ENCODE data around the gene ZFYVE19. TPM values are rescaled to one million over a fixed set of nuclear protein-coding genes. Genes with fewer than 3 reads are reported as not detected.
A peak's percentile ranks its signal among the peaks of the same experiment; 100 is the strongest.

Gene ZFYVE19
- polyA plus RNA-seq, 2 donors, result 22.5 to 45.5 TPM

GRCh38 chr15:40826423-40827075 lies 19.7 kb downstream of the ZFYVE19 start:
- 72 to 83% methylated on average over 4 of the region's 4 CpGs for WGBS, 2 donors
- Histone ChIP-seq H3K9me3 (ENCODE audit: control insufficient read depth in 2 of 2, insufficient read depth in 1 of 2, low read depth in 1 of 2, low read length in 1 of 2) (no peaks in the 10 kb centered on the region), H3K36me3 (ENCODE audit: control insufficient read depth in 2 of 2, insufficient read depth in 2 of 2, low read length in 1 of 2) (no peaks in the 10 kb centered on the region), H3K27ac (ENCODE audit: low read depth in 2 of 2, low read length in 1 of 2) (no peak overlapping the region), H3K4me3 (ENCODE audit: low read depth in 1 of 2, low read length in 2 of 2) (no peak overlapping the region), H3K4me1 (ENCODE audit: control insufficient read depth in 2 of 2, insufficient read depth in 2 of 2, low read length in 1 of 2) (no peaks in the 10 kb centered on the region), H3K27me3 (ENCODE audit: control insufficient read depth in 1 of 2, insufficient read depth in 2 of 2, low read length in 2 of 2) (no peaks in the 10 kb centered on the region)

GRCh38 chr15:40828447-40829036 lies 21.7 kb downstream of the ZFYVE19 start, which contains the start of gene PPP1R14D:
TSS of gene PPP1R14D (minus strand) at chr15:40828708. CDS start at chr15:40828641, 67 bp downstream.
- Histone ChIP-seq H3K36me3 (ENCODE audit: control insufficient read depth in 2 of 2, insufficient read depth in 2 of 2, low read length in 1 of 2) (no peaks in the 10 kb centered on the region), H3K9me3 (ENCODE audit: control insufficient read depth in 2 of 2, insufficient read depth in 1 of 2, low read depth in 1 of 2, low read length in 1 of 2) (no peaks in the 10 kb centered on the region), H3K4me3 (ENCODE audit: low read depth in 1 of 2, low read length in 2 of 2) (no peak within 1 kb of the TSS), H3K27me3 (ENCODE audit: control insufficient read depth in 1 of 2, insufficient read depth in 2 of 2, low read length in 2 of 2) (no peaks in the 10 kb centered on the region), H3K27ac (ENCODE audit: low read depth in 2 of 2, low read length in 1 of 2) (no peak within 1 kb of the TSS), H3K4me1 (ENCODE audit: control insufficient read depth in 2 of 2, insufficient read depth in 2 of 2, low read length in 1 of 2) (no peaks in the 10 kb centered on the region)
- WGBS, 2 donors, result 89 to 91% methylated on average over 6 of the region's 6 CpGs

DNA sequence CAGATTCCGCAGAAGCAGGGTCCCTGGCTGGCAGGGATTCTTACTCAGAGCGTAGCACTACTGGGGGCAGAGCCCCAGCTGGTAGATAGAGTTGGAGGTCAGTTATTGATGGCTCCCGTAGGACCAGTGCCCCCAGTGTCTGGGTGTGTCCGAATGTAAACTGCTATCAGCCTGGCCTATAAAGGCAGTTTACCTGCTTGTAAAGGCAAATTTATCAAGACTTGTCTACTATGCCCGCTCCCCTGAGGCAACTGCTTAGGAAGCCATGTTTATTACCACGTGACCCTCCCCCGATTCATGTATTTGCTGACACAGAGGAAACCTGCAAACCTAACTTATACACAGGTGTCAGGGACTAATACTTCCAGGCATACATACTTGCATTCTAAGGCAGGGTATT lies 22.2 kb downstream of the ZFYVE19 start:
- Histone ChIP-seq H3K27ac (ENCODE audit: low read depth in 2 of 2, low read length in 1 of 2) (no peak overlapping the region), H3K9me3 (ENCODE audit: control insufficient read depth in 2 of 2, insufficient read depth in 1 of 2, low read depth in 1 of 2, low read length in 1 of 2) (no peaks in the 10 kb centered on the region), H3K4me1 (ENCODE audit: control insufficient read depth in 2 of 2, insufficient read depth in 2 of 2, low read length in 1 of 2) (no peaks in the 10 kb centered on the region), H3K27me3 (ENCODE audit: control insufficient read depth in 1 of 2, insufficient read depth in 2 of 2, low read length in 2 of 2) (no peaks in the 10 kb centered on the region), H3K36me3 (ENCODE audit: control insufficient read depth in 2 of 2, insufficient read depth in 2 of 2, low read length in 1 of 2) (no peaks in the 10 kb centered on the region), H3K4me3 (ENCODE audit: low read depth in 1 of 2, low read length in 2 of 2) (no peak overlapping the region)
- WGBS, 2 donors, result 79 to 81% methylated on average over 7 of the region's 7 CpGs

DNA sequence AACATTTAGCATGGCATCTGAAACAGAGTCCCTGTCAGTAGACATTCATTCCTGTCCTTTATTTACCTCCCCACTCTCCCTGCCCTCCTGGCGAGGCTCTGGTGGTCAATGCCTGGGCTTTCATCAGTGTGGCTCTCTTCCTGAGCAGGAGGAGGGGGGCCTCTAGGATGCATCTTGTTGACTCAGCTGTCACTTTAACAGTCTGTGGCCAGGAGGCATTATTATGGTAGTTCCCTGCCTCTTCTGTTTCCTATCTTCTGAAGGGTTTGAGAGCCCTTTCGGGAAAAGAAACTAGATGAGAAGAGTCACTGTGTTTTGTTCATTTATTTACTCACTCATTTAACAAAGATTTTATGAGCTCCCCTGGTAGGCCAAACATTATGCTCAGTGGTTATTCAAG lies 24.0 kb downstream of the ZFYVE19 start:
- H3K9me3 ChIP-seq (ENCODE audit: control insufficient read depth in 2 of 2, insufficient read depth in 1 of 2, low read depth in 1 of 2, low read length in 1 of 2), result no peaks in the 10 kb centered on the region
- no peak overlapping the region for H3K27ac ChIP-seq (ENCODE audit: low read depth in 2 of 2, low read length in 1 of 2)
- no peak overlapping the region for H3K4me3 ChIP-seq (ENCODE audit: low read depth in 1 of 2, low read length in 2 of 2)
- H3K4me1 ChIP-seq (ENCODE audit: control insufficient read depth in 2 of 2, insufficient read depth in 2 of 2, low read length in 1 of 2), result no peaks in the 10 kb centered on the region
- 80 to 84% methylated on average over 2 of the region's 2 CpGs for WGBS, 2 donors
- H3K27me3 ChIP-seq (ENCODE audit: control insufficient read depth in 1 of 2, insufficient read depth in 2 of 2, low read length in 2 of 2), result no peaks in the 10 kb centered on the region
- no peaks in the 10 kb centered on the region for H3K36me3 ChIP-seq (ENCODE audit: control insufficient read depth in 2 of 2, insufficient read depth in 2 of 2, low read length in 1 of 2)

GRCh38 chr15:40831861-40832260 lies 25.0 kb downstream of the ZFYVE19 start:
- no peaks in the 10 kb centered on the region for H3K4me1 ChIP-seq (ENCODE audit: control insufficient read depth in 2 of 2, insufficient read depth in 2 of 2, low read length in 1 of 2)
- no peak overlapping the region for H3K4me3 ChIP-seq (ENCODE audit: low read depth in 1 of 2, low read length in 2 of 2)
- H3K27ac ChIP-seq (ENCODE audit: low read depth in 2 of 2, low read length in 1 of 2), result no peak overlapping the region
- no peaks in the 10 kb centered on the region for H3K27me3 ChIP-seq (ENCODE audit: control insufficient read depth in 1 of 2, insufficient read depth in 2 of 2, low read length in 2 of 2)
- 59 to 80% methylated on average over 1 of the region's 1 CpG for WGBS, 2 donors
- H3K36me3 ChIP-seq (ENCODE audit: control insufficient read depth in 2 of 2, insufficient read depth in 2 of 2, low read length in 1 of 2), result no peaks in the 10 kb centered on the region
- H3K9me3 ChIP-seq (ENCODE audit: control insufficient read depth in 2 of 2, insufficient read depth in 1 of 2, low read depth in 1 of 2, low read length in 1 of 2), result no peaks in the 10 kb centered on the region

- H3K4me1 ChIP-seq (ENCODE audit: control insufficient read depth in 2 of 2, insufficient read depth in 2 of 2, low read length in 1 of 2), result no peaks in the 10 kb centered on the region
- no peak overlapping the region for H3K27ac ChIP-seq (ENCODE audit: low read depth in 2 of 2, low read length in 1 of 2)
- H3K36me3 ChIP-seq (ENCODE audit: control insufficient read depth in 2 of 2, insufficient read depth in 2 of 2, low read length in 1 of 2), result no peaks in the 10 kb centered on the region
- H3K4me3 ChIP-seq (ENCODE audit: low read depth in 1 of 2, low read length in 2 of 2), result no peak overlapping the region
- H3K9me3 ChIP-seq (ENCODE audit: control insufficient read depth in 2 of 2, insufficient read depth in 1 of 2, low read depth in 1 of 2, low read length in 1 of 2), result no peaks in the 10 kb centered on the region
- no peaks in the 10 kb centered on the region for H3K27me3 ChIP-seq (ENCODE audit: control insufficient read depth in 1 of 2, insufficient read depth in 2 of 2, low read length in 2 of 2)
These were observed 26.0 kb downstream of the ZFYVE19 start for GRCh38 chr15:40832903-40833302.

GRCh38 chr15:40836020-40836419 lies 29.1 kb downstream of the ZFYVE19 start:
- no peaks in the 10 kb centered on the region for H3K36me3 ChIP-seq (ENCODE audit: control insufficient read depth in 2 of 2, insufficient read depth in 2 of 2, low read length in 1 of 2)
- H3K4me3 ChIP-seq (ENCODE audit: low read depth in 1 of 2, low read length in 2 of 2), result no peak overlapping the region
- no peaks in the 10 kb centered on the region for H3K4me1 ChIP-seq (ENCODE audit: control insufficient read depth in 2 of 2, insufficient read depth in 2 of 2, low read length in 1 of 2)
- H3K9me3 ChIP-seq (ENCODE audit: control insufficient read depth in 2 of 2, insufficient read depth in 1 of 2, low read depth in 1 of 2, low read length in 1 of 2), result no peaks in the 10 kb centered on the region
- no peaks in the 10 kb centered on the region for H3K27me3 ChIP-seq (ENCODE audit: control insufficient read depth in 1 of 2, insufficient read depth in 2 of 2, low read length in 2 of 2)
- no peak overlapping the region for H3K27ac ChIP-seq (ENCODE audit: low read depth in 2 of 2, low read length in 1 of 2)
- WGBS, 2 donors, result 91 to 92% methylated on average over 1 of the region's 1 CpG

- Histone ChIP-seq H3K9me3 (ENCODE audit: control insufficient read depth in 2 of 2, insufficient read depth in 1 of 2, low read depth in 1 of 2, low read length in 1 of 2) (no peaks in the 10 kb centered on the region), H3K4me3 (ENCODE audit: low read depth in 1 of 2, low read length in 2 of 2) (no peak overlapping the region), H3K27ac (ENCODE audit: low read depth in 2 of 2, low read length in 1 of 2) (no peak overlapping the region), H3K27me3 (ENCODE audit: control insufficient read depth in 1 of 2, insufficient read depth in 2 of 2, low read length in 2 of 2) (no peaks in the 10 kb centered on the region), H3K4me1 (ENCODE audit: control insufficient read depth in 2 of 2, insufficient read depth in 2 of 2, low read length in 1 of 2) (peaks cover 4 to 5% of the 10 kb centered on the region in 2 donors), H3K36me3 (ENCODE audit: control insufficient read depth in 2 of 2, insufficient read depth in 2 of 2, low read length in 1 of 2) (no peaks in the 10 kb centered on the region)
- 81 to 85% methylated on average over 5 of the region's 5 CpGs for WGBS, 2 donors
These were observed 31.9 kb downstream of the ZFYVE19 start for GRCh38 chr15:40838756-40839155.

DNA sequence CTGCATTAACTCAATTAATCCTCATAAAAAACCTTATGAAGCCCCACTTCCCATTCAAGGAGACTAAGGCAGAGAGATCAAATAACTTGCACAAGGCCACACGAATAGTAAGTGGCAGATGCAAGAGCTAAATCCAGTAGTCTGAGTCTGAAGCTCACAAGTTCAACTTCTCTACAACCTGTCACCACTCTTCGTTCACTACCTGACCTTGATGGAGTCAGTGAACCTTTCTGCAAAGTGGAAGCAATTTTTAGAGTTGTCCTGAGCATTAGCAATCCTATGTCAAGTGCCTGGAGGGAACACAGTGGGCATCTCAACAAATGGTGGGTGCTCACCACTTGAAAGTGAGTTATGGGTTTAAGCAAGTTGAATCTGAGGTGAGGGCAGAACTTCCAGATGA lies 34.9 kb downstream of the ZFYVE19 start:
- H3K27me3 ChIP-seq (ENCODE audit: control insufficient read depth in 1 of 2, insufficient read depth in 2 of 2, low read length in 2 of 2), result no peaks in the 10 kb centered on the region
- peak overlapping the region; percentile 52 to 69 for H3K27ac ChIP-seq (ENCODE audit: low read depth in 2 of 2, low read length in 1 of 2)
- peaks cover 4 to 12% of the 10 kb centered on the region in 2 donors for H3K4me1 ChIP-seq (ENCODE audit: control insufficient read depth in 2 of 2, insufficient read depth in 2 of 2, low read length in 1 of 2)
- H3K36me3 ChIP-seq (ENCODE audit: control insufficient read depth in 2 of 2, insufficient read depth in 2 of 2, low read length in 1 of 2), result no peaks in the 10 kb centered on the region
- H3K9me3 ChIP-seq (ENCODE audit: control insufficient read depth in 2 of 2, insufficient read depth in 1 of 2, low read depth in 1 of 2, low read length in 1 of 2), result no peaks in the 10 kb centered on the region
- no peak overlapping the region for H3K4me3 ChIP-seq (ENCODE audit: low read depth in 1 of 2, low read length in 2 of 2)
- 83 to 84% methylated on average over 2 of the region's 2 CpGs for WGBS, 2 donors
